Smooth muscle cell (in vitro differentiated cells): ENCODE data around the gene CLDN11. TPM values are rescaled to one million over a fixed set of nuclear protein-coding genes. Genes with fewer than 3 reads are reported as not detected.

Source experiments
- DNase-seq: peaks from one replicate; lab custom pipeline; 2025; ENCODE audit not compliant: unreplicated experiment; lab: John Stamatoyannopoulos, UW
- H2AFZ ChIP-seq: fragments of 200-600 bp; sonication (generic); 2 replicates; pipeline ENCODE4 v1.6.0; 2016; ENCODE audit warnings: antibody characterized with exemption, low read depth, mild to moderate bottlenecking
- H3F3A ChIP-seq: fragments of 200-600 bp; sonication (generic); 2 replicates; pipeline ENCODE4 v1.6.0; 2017; ENCODE audit warnings: antibody characterized with exemption, low read depth
- H3K27ac ChIP-seq: fragments of 200-600 bp; sonication (generic); 2 replicates; pipeline ENCODE4 v1.5.1; 2016; ENCODE audit warnings: low read depth, mild to moderate bottlenecking
- H3K27me3 ChIP-seq: fragments of 200-600 bp; sonication (generic); 2 replicates; pipeline ENCODE4 v1.6.1; 2016; ENCODE audit warnings: low read depth, mild to moderate bottlenecking
- H3K36me3 ChIP-seq: fragments of 200-600 bp; sonication (generic); 2 replicates; pipeline ENCODE4 v1.5.1; 2016; ENCODE audit warnings: low read depth
- H3K4me1 ChIP-seq: fragments of 200-600 bp; sonication (generic); 2 replicates; pipeline ENCODE4 v1.5.1; 2016; ENCODE audit warnings: low read depth
- H3K4me2 ChIP-seq: fragments of 200-600 bp; sonication (generic); 2 replicates; pipeline ENCODE4 v1.6.0; 2016; ENCODE audit warnings: mild to moderate bottlenecking
- H3K4me3 ChIP-seq: fragments of 200-600 bp; sonication (generic); 2 replicates; pipeline ENCODE4 v1.5.1; 2016; ENCODE audit warnings: mild to moderate bottlenecking
- H3K79me2 ChIP-seq: fragments of 200-600 bp; sonication (generic); 2 replicates; pipeline ENCODE4 v1.6.0; 2016; ENCODE audit warnings: low read depth, mild to moderate bottlenecking
- H3K9ac ChIP-seq: fragments of 200-600 bp; sonication (generic); 2 replicates; pipeline ENCODE4 v1.6.0; 2016; ENCODE audit warnings: low read depth
- H3K9me3 ChIP-seq: fragments of 200-600 bp; sonication (generic); replicated peaks from 2 replicates; pipeline ENCODE4 v1.5.1; 2016; ENCODE audit warnings: low read depth
- H4K20me1 ChIP-seq: fragments of 200-600 bp; sonication (generic); 2 replicates; pipeline ENCODE4 v1.6.0; 2016; ENCODE audit warnings: low read depth
- CTCF ChIP-seq: fragments of 200-600 bp; sonication (generic); IDR thresholded peaks from 2 replicates; pipeline ENCODE4 v1.5.1; 2017; ENCODE audit warnings: borderline replicate concordance, mild to moderate bottlenecking, antibody characterized with exemption; ENCODE audit not compliant: insufficient read depth, poor library complexity, severe bottlenecking
- WGBS: methylation state at CpG from one replicate; pipeline ENCODE4 v1.1.7; 2016; ENCODE audit warnings: low lambda C conversion rate; 5-methylcytosine and 5-hydroxymethylcytosine counted together
- polyA plus RNA-seq: library from polyadenylated mRNA; unstranded; fragments of >200 nt; fragmentation: Nextera tagmentation; extraction: Ambion mirVana; gene quantifications from 2 replicates; pipeline ENCODE4 v1.2.1, GENCODE V29; 2016
- total RNA-seq: library from RNA; depleted of rRNA; stranded (reverse); fragments of >200 nt; gene quantifications from 2 replicates; pipeline ENCODE4 v1.2.3, GENCODE V29; 2014

CLDN11 gene
- total and polyA plus RNA-seq, 2 experiments from 2014 or later = 1.0 to 4.2 TPM

DNA sequence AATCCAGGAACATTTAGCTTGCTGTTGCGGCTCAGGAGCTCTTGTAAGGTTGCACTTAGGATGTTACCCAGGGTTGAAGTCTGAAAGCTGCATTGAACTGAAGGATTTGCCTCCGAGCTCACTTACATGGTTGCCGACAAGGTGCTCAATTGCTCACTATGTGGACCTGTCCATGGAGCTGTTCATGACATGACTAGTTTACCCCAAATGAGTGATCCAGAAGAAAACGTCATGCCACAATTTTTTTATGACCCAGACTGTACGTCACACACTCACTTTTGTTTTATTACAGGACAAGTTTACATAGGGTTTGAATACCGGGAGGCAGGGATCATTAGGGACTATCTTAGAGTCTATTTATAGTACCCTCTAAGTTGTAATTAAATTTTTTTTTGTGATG is 21.0 kb upstream of the CLDN11 start:
- no peaks in the 10 kb centered on the region for H3K4me1 ChIP-seq
- H3K27ac ChIP-seq = no peak overlapping the region
- H3K36me3 ChIP-seq = peaks cover 9% of the 10 kb centered on the region
- no peak overlapping the region for H3K9ac ChIP-seq
- 92% methylated on average over 6 of the region's 6 CpGs for WGBS
- no peak overlapping the region for H3K4me2 ChIP-seq
- H4K20me1 ChIP-seq = peaks cover 47% of the 10 kb centered on the region
- no peaks in the 10 kb centered on the region for H3K27me3 ChIP-seq
- peaks cover 14% of the 10 kb centered on the region for H3F3A ChIP-seq
- H3K9me3 ChIP-seq = no peaks in the 10 kb centered on the region
- no peak for TF ChIP-seq CTCF
- H3K4me3 ChIP-seq = no peak overlapping the region
- peaks cover 25% of the 10 kb centered on the region for H3K79me2 ChIP-seq
- H2AFZ ChIP-seq = no peak overlapping the region
- no peak for DNase-seq

- TF ChIP-seq CTCF = no peak
- Histone ChIP-seq H3K4me3 (no peak overlapping the region), H3K9me3 (no peaks in the 10 kb centered on the region), H4K20me1 (no peaks in the 10 kb centered on the region), H3K27ac (no peak overlapping the region), H3K4me2 (no peak overlapping the region), H3F3A (no peaks in the 10 kb centered on the region), H3K4me1 (no peaks in the 10 kb centered on the region), H3K36me3 (no peaks in the 10 kb centered on the region), H3K27me3 (no peaks in the 10 kb centered on the region), H3K9ac (no peak overlapping the region), H2AFZ (no peak overlapping the region), H3K79me2 (no peaks in the 10 kb centered on the region)
- DNase-seq = no peak
These were observed 13.6 kb upstream of the CLDN11 start for GRCh38 chr3:170405101-170405500.

DNA sequence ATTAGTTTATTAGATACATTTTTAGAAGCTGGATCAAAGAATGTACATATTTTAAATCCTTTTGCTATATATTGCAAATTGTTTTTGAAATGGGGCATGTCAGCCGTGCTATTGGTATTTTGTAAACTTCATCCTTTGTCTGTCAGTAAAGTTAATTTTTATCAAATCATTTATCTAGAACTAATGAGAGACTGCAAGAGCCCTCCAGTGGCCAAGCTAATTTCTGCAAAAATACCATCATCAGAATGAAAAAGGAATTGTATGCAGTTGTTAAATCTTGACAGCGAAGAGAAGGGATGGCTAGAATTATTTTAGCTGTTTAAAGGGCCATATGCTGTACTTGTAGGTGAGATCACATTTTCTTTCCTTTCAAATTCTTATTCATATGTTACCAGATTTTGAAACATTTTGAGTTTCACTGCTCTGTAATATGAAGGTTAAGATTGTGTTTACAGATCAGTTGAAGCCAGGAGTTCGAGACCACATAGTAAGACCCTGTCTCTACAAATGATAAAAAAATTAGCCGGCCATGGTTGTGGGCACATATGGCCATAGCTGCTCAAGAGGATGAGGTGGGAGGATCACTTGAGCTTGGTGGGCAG is 8.1 kb upstream of the CLDN11 start:
- peak; percentile 37 for TF ChIP-seq CTCF
- no peak overlapping the region for H3K27ac ChIP-seq
- no peaks in the 10 kb centered on the region for H3K27me3 ChIP-seq
- H3K4me3 ChIP-seq = no peak overlapping the region
- H2AFZ ChIP-seq = no peak overlapping the region
- H3K4me1 ChIP-seq = no peaks in the 10 kb centered on the region
- no peaks in the 10 kb centered on the region for H3K36me3 ChIP-seq
- 86% methylated on average over 4 of the region's 4 CpGs for WGBS
- H3F3A ChIP-seq = peaks cover 5% of the 10 kb centered on the region
- H4K20me1 ChIP-seq = no peaks in the 10 kb centered on the region
- H3K9me3 ChIP-seq = no peaks in the 10 kb centered on the region
- no peaks in the 10 kb centered on the region for H3K79me2 ChIP-seq
- no peak overlapping the region for H3K9ac ChIP-seq
- no peak for DNase-seq
- H3K4me2 ChIP-seq = no peak overlapping the region

DNA sequence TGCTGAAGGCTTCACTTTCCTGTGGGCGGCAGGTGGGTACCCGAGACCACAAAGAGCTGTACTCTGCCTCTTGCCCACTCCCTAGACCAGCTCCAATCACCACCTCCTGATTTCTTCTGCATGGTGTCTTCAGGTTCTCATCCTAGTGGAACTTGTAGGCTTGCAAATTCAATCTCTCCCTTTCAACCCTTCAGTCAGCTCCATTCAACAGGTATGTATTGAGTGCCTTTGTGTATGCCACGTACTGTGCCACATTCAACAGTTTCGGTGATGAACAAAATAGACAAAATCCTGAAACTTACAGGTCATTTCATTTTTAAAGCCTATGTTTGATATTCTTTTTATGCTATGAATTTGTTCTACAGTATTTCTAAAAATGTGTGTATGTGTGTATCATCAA is 5.4 kb upstream of the CLDN11 start:
- 100% methylated on average over 4 of the region's 4 CpGs for WGBS
- H3K27ac ChIP-seq = no peak overlapping the region
- TF ChIP-seq CTCF = no peak

More for the DNA sequence above, 5.4 kb upstream of the CLDN11 start:
- Histone ChIP-seq H3K9me3 (no peaks in the 10 kb centered on the region), H3K4me2 (peak overlapping the region; percentile 36), H3K4me1 (no peaks in the 10 kb centered on the region), H3K27me3 (peaks cover 15% of the 10 kb centered on the region), H3K79me2 (no peaks in the 10 kb centered on the region), H3K36me3 (no peaks in the 10 kb centered on the region), H3K9ac (no peak overlapping the region), H2AFZ (no peak overlapping the region), H3K4me3 (no peak overlapping the region), H4K20me1 (no peaks in the 10 kb centered on the region), H3F3A (peaks cover 5% of the 10 kb centered on the region)
- no peak for DNase-seq
